Measurements from ENCODE around the gene CFAP20DC. TPM values are rescaled to one million over a fixed set of nuclear protein-coding genes. Genes with fewer than 3 reads are reported as not detected.
A peak's percentile ranks its signal among the peaks of the same experiment; 100 is the strongest.

Gene CFAP20DC
- total RNA-seq, 3 donors from 2014 or later (not counting 1 experiment from before 2014, with no cell fraction given) = 0.09 to 0.20 (median 0.18) TPM

GRCh38 chr3:58833491-58833890, 216.3 kb downstream of the CFAP20DC start:
- H3K9me3 Mint-ChIP-seq = no peaks in the 10 kb centered on the region
- no peaks in the 10 kb centered on the region for H3K27me3 Mint-ChIP-seq (ENCODE audit: low read depth in 2 of 2)
- TF ChIP-seq CTCF (IDR thresholded peaks at IDR 0.05) = no peak
- 33% methylated on average over 1 of the region's 1 CpG for WGBS (ENCODE audit: insufficient coverage)
- no peak overlapping the region for H3K4me3 Mint-ChIP-seq
- H3K4me1 ChIP-seq (ENCODE audit: control insufficient read depth, insufficient read depth, low read length) = no peaks in the 10 kb centered on the region
- no peak overlapping the region for H3K27ac ChIP-seq (ENCODE audit: low read length)
- H3K4me1 Mint-ChIP-seq = no peaks in the 10 kb centered on the region
- no peaks in the 10 kb centered on the region for H3K36me3 Mint-ChIP-seq
- no peaks in the 10 kb centered on the region for H3K27me3 ChIP-seq (ENCODE audit: control insufficient read depth, insufficient read depth, low read length)
- no peak overlapping the region for H3K4me3 ChIP-seq (ENCODE audit: low read length)
- H3K9me3 ChIP-seq (ENCODE audit: control insufficient read depth, insufficient read depth, low read length) = no peaks in the 10 kb centered on the region
- H3K27ac Mint-ChIP-seq = no peak overlapping the region
- DNase-seq (no peak), ATAC-seq (no peak)
- intact Hi-C loops (cut with micrococcal nuclease) = no loop called here
- no peaks in the 10 kb centered on the region for H3K36me3 ChIP-seq (ENCODE audit: control insufficient read depth, insufficient read depth, low read length)

GRCh38 chr3:58829321-58830000, 220.4 kb downstream of the CFAP20DC start:
- DNase-seq = no peak

GRCh38 chr3:58824777-58825176, 225.0 kb downstream of the CFAP20DC start:
- Mint-ChIP-seq H3K36me3 (no peaks in the 10 kb centered on the region), H3K27me3 (ENCODE audit: low read depth in 2 of 2) (peaks cover 0 to 3% of the 10 kb centered on the region in 2 donors), H3K4me1 (no peaks in the 10 kb centered on the region), H3K4me3 (no peak overlapping the region), H3K27ac (no peak overlapping the region), H3K9me3 (no peaks in the 10 kb centered on the region)
- no peaks in the 10 kb centered on the region for H3K9me3 ChIP-seq (ENCODE audit: control insufficient read depth, insufficient read depth, low read length)
- intact Hi-C loops (cut with micrococcal nuclease) = no loop called here
- no peaks in the 10 kb centered on the region for H3K4me1 ChIP-seq (ENCODE audit: control insufficient read depth, insufficient read depth, low read length)
- TF ChIP-seq CTCF (IDR thresholded peaks at IDR 0.05) = no peak
- no peak overlapping the region for H3K4me3 ChIP-seq (ENCODE audit: low read length)
- no peak overlapping the region for H3K27ac ChIP-seq (ENCODE audit: low read length)
- WGBS (ENCODE audit: insufficient coverage) = no CpG with 5 or more reads among the region's 1 CpG
- DNase-seq (no peak), ATAC-seq (no peak)
- no peaks in the 10 kb centered on the region for H3K36me3 ChIP-seq (ENCODE audit: control insufficient read depth, insufficient read depth, low read length)
- no peaks in the 10 kb centered on the region for H3K27me3 ChIP-seq (ENCODE audit: control insufficient read depth, insufficient read depth, low read length)

More at GRCh38 chr3:58829321-58830000, 220.4 kb downstream of the CFAP20DC start:
- no peaks in the 10 kb centered on the region for H3K36me3 Mint-ChIP-seq
- no peak overlapping the region for H3K27ac Mint-ChIP-seq
- Histone ChIP-seq H3K27me3 (ENCODE audit: control insufficient read depth, insufficient read depth, low read length) (no peaks in the 10 kb centered on the region), H3K36me3 (ENCODE audit: control insufficient read depth, insufficient read depth, low read length) (no peaks in the 10 kb centered on the region), H3K4me1 (ENCODE audit: control insufficient read depth, insufficient read depth, low read length) (no peaks in the 10 kb centered on the region), H3K27ac (ENCODE audit: low read length) (no peak overlapping the region), H3K9me3 (ENCODE audit: control insufficient read depth, insufficient read depth, low read length) (no peaks in the 10 kb centered on the region), H3K4me3 (ENCODE audit: low read length) (no peak overlapping the region)
- no peak for ATAC-seq
- H3K4me1 Mint-ChIP-seq = no peaks in the 10 kb centered on the region
- no peaks in the 10 kb centered on the region for H3K9me3 Mint-ChIP-seq
- intact Hi-C loops (cut with micrococcal nuclease) = no loop called here
- TF ChIP-seq CTCF (IDR thresholded peaks at IDR 0.05) = no peak
- 89% methylated on average over 4 of the region's 4 CpGs for WGBS (ENCODE audit: insufficient coverage)
- H3K4me3 Mint-ChIP-seq = no peak overlapping the region
- H3K27me3 Mint-ChIP-seq (ENCODE audit: low read depth in 2 of 2) = peaks cover 0 to 3% of the 10 kb centered on the region in 2 donors

GRCh38 chr3:58824285-58824684, 225.5 kb downstream of the CFAP20DC start:
- no peaks in the 10 kb centered on the region for H3K4me1 Mint-ChIP-seq
- no peaks in the 10 kb centered on the region for H3K9me3 ChIP-seq (ENCODE audit: control insufficient read depth, insufficient read depth, low read length)
- ATAC-seq = no peak

More at GRCh38 chr3:58824285-58824684, 225.5 kb downstream of the CFAP20DC start:
- DNase-seq = peak in 1 of 2 donors; percentile 9
- H3K4me3 Mint-ChIP-seq = no peak overlapping the region
- no peak overlapping the region for H3K4me3 ChIP-seq (ENCODE audit: low read length)
- no peak overlapping the region for H3K27ac ChIP-seq (ENCODE audit: low read length)
- H3K9me3 Mint-ChIP-seq = no peaks in the 10 kb centered on the region
- no peaks in the 10 kb centered on the region for H3K27me3 ChIP-seq (ENCODE audit: control insufficient read depth, insufficient read depth, low read length)
- WGBS (ENCODE audit: insufficient coverage) = 29% methylated on average over 7 of the region's 7 CpGs
- intact Hi-C loops (cut with micrococcal nuclease) = no loop called here
- H3K27ac Mint-ChIP-seq = no peak overlapping the region
- H3K36me3 Mint-ChIP-seq = no peaks in the 10 kb centered on the region
- peaks cover 0 to 3% of the 10 kb centered on the region in 2 donors for H3K27me3 Mint-ChIP-seq (ENCODE audit: low read depth in 2 of 2)
- no peaks in the 10 kb centered on the region for H3K4me1 ChIP-seq (ENCODE audit: control insufficient read depth, insufficient read depth, low read length)
- TF ChIP-seq CTCF (IDR thresholded peaks at IDR 0.05) = no peak
- H3K36me3 ChIP-seq (ENCODE audit: control insufficient read depth, insufficient read depth, low read length) = no peaks in the 10 kb centered on the region
